ENCODE measurements around the gene GPAT3.
"Not testable (repeated sequence)": the region's sequence is repeated elsewhere in the genome, so short reads cannot be mapped to it uniquely, and the experiment has no call there.

Gene GPAT3

GRCh38 chr4:83535520-83536361 is at the start of gene GPAT3:
TSS of gene GPAT3 (plus strand) at chr4:83536108. CDS start at chr4:83536623, 515 bp downstream.
- DNase-seq (ENCODE audit: low read depth in 1 of 2, low spot score in 1 of 2): peak; percentile 36 to 49

- no peak for DNase-seq (ENCODE audit: low read depth in 1 of 2, low spot score in 1 of 2)
Measured at GRCh38 chr4:83486457-83487129, 49.3 kb upstream of the GPAT3 start.

- DNase-seq (ENCODE audit: low read depth in 1 of 2, low spot score in 1 of 2): no peak
Measured at GRCh38 chr4:83489711-83490326, 46.1 kb upstream of the GPAT3 start.

DNA sequence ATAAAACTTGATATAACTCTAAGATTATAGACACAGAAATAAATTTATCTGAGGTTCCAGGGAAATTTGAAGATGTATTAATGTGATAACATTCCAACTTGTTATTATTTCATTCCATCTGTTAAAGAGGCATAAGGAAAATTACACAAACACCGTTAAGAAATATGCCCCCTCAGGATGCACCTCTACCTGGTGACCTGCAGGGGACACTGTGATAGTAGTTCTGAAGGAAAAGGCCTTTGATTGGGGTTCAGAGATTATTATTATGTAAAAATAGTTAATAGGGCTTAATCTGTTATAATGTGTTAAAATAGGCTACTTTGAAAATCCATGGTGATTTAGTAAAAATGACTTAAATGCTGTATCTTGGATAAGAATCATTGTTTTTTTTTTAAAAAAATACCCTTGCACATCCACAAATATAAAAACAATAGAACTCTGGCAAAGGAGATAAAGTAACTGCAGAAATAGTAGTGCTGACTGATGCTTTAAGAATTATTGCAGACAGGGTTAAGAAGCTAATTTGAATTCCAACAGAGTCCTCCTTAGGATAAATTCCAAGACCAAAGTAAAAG is 44.9 kb upstream of the GPAT3 start:
- no peak for DNase-seq (ENCODE audit: low read depth in 1 of 2, low spot score in 1 of 2)

DNA sequence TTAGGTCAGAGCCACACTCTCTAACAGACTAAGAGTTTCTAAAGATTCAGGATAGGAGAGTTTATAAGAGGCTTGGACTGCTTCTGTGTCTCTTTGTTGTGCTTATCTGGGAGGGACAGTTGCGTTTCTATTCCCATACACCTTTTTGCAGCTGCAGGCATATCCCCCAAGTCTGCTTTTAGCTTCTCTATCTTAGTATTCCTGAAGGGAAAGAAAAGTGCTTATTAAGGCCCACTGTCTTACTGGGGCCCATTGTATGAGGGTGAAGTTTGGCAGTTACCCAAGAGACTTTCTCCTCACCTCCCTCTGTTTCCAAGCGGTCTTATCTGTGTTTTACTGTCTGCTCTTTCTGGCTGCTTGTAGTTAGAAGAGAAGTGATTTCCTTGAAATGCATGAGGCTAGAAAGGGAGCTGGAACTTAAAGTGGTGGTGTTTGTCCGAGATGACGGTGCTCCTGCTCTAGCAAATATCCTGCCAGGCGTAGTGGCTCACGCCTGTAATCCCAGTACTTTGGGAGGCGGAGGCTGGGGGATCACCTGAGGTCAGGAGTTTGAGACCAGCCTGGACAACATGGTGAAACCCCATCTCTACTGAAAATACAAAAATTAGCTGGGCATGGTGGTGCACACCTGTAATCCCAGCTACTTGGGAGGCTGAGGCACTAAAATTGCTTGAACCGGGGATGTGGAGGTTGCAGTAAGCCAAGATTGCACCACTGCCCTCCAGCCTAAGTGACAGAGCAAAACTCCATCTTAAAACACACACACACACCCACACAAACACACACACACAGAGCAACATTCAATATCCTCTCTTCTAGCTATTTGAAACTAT is 39.6 kb upstream of the GPAT3 start:
- not testable (repeated sequence) for DNase-seq (ENCODE audit: low read depth in 1 of 2, low spot score in 1 of 2)

- no peak for DNase-seq (ENCODE audit: low read depth in 1 of 2, low spot score in 1 of 2)
Measured at GRCh38 chr4:83498187-83498586, 37.7 kb upstream of the GPAT3 start.

DNA sequence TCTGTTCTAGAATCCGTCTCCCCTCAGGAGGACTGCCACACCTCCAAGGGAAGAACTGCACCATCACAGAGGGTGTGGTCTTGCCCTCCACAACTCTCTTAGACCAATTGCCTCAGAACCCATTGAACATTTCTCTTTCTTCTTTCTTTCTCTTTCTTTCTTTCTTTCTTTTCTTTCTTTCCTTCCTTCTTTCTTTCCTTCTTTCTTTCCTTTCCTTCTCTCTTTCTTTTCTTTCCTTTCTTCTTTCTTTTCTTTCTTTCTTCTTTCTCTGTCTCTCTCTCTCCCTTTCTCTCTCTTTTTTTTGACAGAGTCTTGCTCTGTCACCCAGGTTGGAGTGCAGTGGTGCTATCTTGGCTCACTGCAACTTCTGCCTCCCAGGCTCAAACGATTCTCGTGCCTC is 34.2 kb upstream of the GPAT3 start:
- not testable (repeated sequence) for DNase-seq (ENCODE audit: low read depth in 1 of 2, low spot score in 1 of 2)

DNA sequence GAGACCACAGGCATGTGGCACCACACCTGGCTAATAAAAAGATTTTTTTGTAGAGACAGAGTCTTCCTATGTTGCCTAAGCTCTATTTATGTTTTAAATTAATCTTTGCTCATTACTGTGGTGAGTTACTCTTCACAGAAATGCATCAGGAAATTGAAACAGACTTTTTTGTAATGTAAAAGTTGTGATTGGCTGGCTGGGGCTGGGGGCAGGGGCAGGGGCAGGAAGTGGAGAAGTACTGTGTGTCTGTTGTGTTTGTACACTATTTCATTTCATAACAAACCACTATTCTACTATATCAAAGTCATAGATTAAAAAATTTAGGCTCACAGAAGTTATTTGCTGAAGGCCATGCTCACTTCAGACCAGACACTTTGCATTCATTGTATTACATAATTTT is 31.9 kb upstream of the GPAT3 start:
- DNase-seq (ENCODE audit: low read depth in 1 of 2, low spot score in 1 of 2): no peak

- DNase-seq (ENCODE audit: low read depth in 1 of 2, low spot score in 1 of 2): no peak
Measured at GRCh38 chr4:83504503-83504902, 31.4 kb upstream of the GPAT3 start.

DNA sequence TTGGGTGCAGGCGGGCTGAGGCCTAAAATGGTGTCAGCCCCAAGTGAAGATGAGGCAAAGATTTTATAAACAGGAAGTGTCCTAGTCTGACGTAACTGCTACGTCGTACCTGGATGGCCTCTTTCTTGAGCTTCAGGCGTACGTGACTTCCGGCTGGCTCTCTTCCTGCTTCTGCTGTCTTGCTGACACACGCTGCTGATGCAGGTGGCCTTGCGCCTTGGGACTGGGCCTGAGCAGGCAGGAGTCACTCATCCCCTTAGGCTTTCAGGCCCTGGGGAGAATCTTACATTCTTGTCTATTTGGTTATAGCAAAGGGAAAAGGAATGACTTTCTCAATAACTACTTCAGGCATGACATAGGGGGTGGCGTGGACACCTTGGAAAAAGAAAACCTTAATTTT is 30.9 kb upstream of the GPAT3 start:
- no peak for DNase-seq (ENCODE audit: low read depth in 1 of 2, low spot score in 1 of 2)

- peak; percentile 6 to 13 for DNase-seq (ENCODE audit: low read depth in 1 of 2, low spot score in 1 of 2)
Measured at GRCh38 chr4:83509156-83509585, 26.7 kb upstream of the GPAT3 start.

DNA sequence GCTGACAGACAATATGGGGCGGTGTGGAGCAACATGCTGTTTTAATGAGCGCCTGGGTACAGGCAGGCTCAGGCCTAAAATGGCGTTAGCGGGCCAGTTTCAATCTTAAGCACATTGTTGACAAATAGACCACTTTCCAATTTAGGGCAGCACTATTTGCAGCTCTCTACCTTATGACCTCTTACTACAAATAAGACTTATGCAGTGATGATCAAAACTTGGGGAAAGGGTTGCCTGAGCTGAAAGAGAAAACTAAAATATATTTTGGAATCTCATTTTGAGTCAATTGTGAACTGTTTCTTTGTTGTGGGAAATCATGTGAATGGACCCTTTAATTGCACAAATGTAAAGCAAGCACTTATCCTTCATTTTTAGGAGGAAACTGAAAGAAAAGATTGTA is 25.5 kb upstream of the GPAT3 start:
- no peak for DNase-seq (ENCODE audit: low read depth in 1 of 2, low spot score in 1 of 2)

- no peak for DNase-seq (ENCODE audit: low read depth in 1 of 2, low spot score in 1 of 2)
Measured at GRCh38 chr4:83516042-83516772, 19.7 kb upstream of the GPAT3 start.

DNA sequence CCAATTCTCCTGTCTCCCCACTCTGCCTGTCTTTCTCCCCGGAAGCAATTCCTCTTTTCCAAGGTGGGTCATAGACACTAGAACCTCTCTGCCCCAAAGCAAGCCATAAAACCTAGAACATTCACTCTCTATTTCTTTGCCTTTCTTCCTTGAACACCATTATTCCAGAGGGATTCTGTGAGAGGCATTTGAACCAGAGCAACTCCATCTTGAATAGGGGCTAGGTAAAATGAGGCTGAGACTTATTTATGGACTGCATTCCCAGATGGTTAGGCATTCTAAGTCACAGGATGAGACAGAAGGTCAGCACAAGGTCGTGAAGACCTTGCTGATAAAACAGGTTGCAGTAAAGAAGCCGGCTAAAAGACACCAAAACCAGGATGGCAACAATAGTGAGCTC is 13.7 kb upstream of the GPAT3 start:
- DNase-seq (ENCODE audit: low read depth in 1 of 2, low spot score in 1 of 2): no peak

DNA sequence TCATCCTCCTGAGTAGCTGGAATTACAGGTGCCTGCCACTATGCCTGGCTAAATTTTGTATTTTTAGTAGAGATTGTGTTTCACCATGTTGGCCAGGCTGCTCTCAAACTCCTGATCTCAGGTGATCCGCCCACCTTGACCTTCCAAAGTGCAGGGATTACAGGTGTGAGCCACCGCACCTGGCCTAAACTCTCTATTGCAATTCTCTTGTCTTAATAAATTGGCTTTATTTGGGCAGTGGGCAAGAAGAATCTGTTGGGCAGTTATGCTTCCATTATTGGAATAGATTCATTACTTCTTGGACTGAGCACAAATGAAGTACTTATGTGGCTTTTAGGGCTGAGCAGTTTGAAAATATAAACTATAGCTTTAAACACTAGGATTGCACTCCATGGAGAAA is 8.2 kb upstream of the GPAT3 start:
- DNase-seq (ENCODE audit: low read depth in 1 of 2, low spot score in 1 of 2): no peak

DNA sequence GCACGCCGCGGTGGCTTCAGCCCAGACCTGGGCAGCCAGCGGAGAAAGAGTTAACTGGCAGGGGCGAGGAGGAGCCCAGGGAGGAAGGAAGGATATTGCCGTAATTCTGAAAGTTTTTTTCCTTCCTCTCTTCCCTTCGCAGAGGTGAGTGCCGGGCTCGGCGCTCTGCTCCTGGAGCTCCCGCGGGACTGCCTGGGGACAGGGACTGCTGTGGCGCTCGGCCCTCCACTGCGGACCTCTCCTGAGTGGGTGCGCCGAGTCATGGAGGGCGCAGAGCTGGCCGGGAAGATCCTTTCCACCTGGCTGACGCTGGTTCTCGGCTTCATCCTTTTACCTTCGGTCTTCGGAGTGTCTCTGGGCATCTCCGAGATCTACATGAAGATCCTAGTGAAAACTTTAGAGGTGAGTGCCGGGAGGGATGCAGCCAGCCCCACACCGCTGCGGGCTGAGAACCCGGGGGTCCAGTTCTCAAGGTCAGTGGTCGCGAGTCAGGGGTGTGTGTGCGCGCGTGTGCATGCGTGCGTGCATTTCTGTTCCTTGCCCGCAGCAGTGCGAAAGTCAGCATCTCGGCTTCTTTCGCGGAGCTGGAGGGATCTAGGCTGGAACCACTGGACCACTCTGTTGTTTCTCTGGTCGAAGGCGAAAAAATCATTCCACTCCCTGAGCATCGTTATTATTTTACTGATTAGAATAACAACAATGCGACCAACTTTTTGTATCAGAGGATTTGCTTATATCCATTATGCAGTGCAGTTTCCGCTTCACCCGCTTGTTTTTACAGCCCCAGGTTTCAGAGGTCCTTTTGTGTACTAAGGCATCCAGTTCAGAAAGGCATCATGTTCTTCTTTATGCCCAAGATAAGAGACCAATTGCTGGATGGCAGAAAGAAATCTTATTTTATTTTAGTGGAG is 709 bp downstream of the GPAT3 start:
- DNase-seq (ENCODE audit: low read depth in 1 of 2, low spot score in 1 of 2): no peak

DNA sequence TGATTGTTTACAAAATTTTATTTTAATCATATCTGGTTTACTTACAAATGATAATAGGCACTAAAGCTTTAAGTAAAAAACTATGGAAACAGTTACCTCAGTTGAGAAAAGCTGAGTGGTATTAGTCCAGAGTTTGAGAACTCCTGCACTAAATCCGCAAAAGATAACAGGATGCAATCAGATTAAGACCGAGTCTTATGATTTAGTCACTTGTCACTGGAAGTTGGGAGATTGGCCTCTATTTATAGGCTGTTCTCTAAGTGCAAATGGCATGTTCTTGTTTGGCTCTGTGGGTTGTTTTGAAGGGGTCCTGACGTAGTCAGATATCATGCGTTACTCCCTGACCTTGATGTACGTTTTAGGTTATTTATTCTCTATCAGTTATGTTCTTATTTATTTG is 6.3 kb downstream of the GPAT3 start:
- no peak for DNase-seq (ENCODE audit: low read depth in 1 of 2, low spot score in 1 of 2)

DNA sequence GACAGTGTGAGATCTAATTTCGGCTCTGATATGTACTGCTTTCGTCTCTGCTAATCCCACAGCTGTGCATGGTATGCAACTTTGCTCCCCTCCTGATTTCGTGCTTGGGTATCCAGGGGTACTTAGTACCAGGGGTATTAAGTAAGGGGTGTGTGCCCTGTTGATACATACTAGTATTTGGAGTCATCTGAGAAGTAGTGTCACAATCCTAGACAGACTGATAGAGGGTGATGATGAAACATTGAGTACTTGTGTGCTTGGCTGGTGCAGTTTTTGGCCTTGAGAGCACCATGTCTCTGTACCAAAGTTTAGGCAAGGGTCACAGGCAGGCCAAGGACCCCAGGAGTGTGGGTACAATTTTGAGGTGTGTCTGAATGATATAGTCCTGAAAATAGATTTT is 10.9 kb downstream of the GPAT3 start:
- no peak for DNase-seq (ENCODE audit: low read depth in 1 of 2, low spot score in 1 of 2)
